Activated T-cell treated with anti-CD3 and anti-CD28 coated beads, Interleukin-2, amount 50 U/mL, for 1 hour (primary cell): ENCODE measurements around the gene HHAT.
"Not testable (repeated sequence)": the region's sequence is repeated elsewhere in the genome, so short reads cannot be mapped to it uniquely, and the experiment has no call there.

Experiments used
- DNase-seq: peaks from one replicate; pipeline ENCODE4 v3.0.0-alpha.2; 2020

Gene HHAT

DNA sequence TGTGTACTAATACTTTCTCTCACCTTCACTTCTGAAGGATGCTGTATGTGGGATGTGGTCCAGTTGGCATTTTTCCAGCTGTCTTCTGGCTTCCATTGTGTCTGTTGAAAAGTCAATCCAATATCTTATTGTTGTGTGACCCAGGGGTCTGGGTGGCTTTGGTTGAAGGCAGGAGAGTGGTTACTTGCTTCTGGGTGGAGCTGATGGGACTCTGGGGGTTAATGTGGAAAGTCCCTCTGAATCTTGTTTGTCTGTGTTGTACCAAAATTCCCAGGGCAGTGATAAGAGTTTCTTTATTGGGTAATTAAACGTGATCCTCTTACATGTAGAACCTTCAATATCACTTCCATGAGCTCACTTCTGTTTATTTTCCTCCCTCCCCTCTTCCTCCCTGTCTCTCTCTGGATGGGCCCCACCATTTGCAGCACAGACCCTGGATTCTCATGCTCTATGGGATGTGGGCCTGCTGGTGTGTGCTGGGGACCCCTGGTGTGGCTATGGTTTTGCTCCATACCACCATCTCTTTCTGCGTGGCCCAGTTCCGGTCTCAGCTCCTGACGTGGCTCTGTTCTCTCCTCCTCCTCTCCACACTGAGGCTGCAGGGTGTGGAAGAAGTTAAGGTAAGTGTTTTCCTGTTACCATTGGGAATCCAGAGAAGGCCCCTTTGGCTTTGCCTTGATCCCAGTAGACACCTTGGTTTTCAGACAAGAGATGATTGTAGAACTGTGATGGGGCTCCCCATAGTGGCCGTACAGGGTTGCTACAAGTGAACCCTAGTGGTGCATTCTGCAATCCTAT is 71.5 kb downstream of the HHAT start:
- peak; percentile 30 for DNase-seq

DNA sequence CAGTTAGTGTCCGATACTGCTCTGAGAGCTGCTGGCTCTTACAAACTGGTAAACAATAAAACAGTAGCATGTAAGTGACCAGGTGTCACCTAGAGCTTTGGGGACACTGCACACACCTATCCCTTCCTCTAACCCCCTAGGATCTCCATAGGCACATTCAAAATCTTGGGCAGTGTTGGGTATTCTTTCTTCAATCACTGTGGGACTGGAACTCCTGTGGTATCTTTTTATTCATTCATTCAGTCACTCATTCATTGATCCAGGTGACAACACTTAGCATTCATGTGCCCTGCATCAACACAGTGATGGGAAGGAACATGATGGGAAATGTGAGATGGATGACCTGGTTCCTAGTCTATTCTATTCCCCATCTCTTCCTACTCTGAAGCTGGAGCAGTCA is 73.9 kb downstream of the HHAT start:
- DNase-seq: no peak

DNA sequence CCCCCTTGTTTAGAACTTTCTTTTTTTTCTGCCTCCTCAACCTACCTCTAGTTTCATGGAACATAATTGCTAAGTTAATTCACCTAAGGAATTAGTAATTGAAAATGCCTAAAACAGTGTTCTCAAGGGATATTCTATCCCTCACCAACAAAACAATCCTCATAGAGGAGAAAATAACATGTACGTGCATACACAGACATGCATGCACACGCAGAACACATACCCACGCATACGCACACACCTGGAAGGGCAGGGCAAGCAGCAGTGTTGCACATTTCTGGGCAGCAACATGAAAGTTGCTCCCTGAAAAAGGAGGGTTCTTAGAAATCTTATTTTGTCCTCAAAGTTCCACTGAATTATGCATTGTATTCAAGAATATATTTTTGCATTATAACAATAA is 76.6 kb downstream of the HHAT start:
- no peak for DNase-seq

DNA sequence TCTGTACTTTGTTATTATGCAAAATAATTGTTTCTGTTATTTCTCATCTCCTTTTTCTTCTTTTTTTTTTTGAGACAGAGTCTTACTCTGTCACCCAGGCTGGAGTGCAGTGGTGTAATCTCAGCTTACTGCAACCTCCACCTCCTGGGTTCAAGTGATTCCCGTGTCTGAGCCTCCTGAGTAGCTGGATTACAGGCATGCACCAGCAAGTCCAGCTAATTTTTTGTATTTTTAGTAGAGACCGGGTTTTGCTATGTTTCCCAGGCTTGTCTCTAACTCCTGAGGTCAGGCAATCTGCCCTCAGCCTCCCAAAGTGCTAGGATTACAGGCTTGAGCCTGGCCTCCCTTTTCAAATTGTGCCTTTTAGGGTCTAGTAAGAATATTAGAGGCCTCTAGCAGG is 77.6 kb downstream of the HHAT start:
- DNase-seq: not testable (repeated sequence)

DNA sequence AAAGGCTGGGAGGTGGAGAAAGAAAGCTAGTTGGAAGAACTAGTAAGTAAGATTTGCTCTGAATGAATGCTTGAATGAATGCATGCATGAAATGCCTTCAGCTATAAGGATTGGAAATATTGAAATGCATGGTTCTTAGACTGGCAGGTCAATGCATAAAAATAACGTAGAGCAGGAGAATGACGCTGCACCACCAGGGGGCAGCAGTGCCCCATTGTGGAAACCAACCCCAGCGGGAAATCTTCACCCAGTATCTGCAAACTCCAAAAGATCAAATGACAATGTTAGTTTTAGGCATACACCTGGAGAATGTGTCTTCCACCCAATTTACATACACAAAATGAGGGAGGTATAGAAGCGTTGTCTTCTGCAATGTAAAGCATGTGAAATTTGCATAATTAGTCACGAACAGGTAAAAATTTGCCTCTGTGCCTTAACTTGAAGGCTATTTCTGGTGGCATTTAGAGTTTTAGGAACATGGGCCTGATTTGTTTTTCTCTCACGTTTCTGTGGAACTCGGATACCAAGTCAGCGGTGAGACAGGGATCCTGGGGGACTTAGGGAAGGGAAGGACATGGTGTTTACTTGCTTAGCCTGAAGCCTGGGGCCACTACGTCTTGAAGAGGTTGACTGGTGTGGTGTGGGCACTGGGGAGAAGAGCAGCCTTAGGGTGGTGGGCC is 78.6 kb downstream of the HHAT start:
- peak; percentile 79 for DNase-seq

DNA sequence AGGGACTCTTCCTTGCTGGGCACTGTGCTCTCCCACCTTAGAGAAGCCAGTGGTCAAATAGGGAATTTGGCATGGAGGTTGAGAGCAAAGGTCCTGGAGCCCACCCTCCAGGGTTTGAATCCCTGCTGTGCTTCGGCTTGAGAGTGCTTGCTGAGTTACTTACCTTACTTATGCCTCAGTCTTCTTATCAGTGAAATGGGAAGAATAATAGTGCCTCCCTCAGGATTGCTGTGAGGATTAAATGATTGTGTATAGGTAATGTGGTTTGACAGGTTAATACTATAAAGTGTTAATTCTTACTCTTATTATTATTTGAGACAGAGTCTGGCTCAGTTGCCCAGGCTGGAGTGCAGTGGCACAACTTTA is 79.2 kb downstream of the HHAT start:
- DNase-seq: no peak

DNA sequence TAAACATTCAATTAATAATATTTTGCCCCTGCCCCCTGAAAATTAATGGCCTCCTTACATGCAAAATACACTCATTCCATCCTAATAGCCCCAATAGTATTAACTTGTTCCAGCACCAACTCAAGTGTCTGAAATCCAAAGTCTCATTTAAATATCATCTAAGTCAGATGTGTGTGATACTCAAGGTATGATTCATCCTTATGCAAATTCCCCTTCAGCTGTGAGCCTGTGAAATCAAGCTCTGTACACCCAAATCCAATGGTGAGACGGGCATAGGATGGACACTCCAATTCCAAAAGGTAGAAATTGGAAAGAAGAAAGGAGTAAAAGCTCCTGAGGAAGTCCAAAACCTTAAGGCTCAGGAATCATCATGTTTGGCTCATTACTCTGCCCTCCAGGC is 83.5 kb downstream of the HHAT start:
- DNase-seq: no peak

DNA sequence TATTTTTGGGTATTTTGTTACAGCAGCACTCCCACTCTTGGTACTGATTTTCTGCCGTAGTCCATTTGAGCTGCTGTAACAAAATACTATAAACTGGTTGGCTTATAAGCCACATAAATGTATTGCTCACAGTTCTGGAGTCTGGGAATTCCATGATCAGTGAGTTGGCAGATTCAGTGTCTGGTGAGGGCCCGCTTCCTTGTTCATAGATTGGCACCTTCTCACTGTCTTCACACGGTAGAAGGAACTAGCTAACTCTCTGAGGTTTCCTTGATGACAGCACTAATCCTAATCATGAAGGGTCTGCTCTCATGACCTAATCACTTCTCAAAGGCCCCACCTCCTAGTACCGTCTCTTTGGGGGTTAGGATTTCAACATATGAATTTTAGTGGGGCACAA is 85.2 kb downstream of the HHAT start:
- no peak for DNase-seq

DNA sequence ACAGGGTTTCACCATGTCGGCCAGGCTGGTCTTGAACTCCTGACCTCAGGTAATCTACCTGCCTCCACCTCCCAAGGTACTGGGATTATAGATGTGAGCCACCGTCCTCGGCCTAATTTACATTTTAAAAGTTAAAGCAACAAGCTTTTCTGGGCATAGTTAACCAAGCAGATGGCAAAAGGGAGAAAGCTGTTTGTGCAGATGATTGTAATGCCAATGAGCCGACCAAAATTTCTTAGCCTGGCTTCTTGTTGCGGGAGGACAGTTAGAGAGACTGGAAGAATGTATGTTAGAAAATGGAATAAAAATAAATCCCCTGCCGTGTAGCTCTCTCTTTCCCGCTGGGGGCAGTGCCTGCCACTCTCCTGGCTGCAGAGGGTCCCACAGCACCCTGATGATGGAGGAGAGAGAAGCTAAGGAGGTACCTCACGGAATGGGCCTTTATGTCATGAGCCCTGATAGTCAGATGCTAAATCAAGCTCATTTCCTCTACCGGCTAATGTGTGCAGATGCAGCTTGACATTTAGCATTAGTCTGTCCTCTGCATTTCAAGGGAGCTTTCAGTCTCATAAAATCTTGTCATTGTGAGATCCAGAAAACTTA is 87.2 kb downstream of the HHAT start:
- DNase-seq: no peak

DNA sequence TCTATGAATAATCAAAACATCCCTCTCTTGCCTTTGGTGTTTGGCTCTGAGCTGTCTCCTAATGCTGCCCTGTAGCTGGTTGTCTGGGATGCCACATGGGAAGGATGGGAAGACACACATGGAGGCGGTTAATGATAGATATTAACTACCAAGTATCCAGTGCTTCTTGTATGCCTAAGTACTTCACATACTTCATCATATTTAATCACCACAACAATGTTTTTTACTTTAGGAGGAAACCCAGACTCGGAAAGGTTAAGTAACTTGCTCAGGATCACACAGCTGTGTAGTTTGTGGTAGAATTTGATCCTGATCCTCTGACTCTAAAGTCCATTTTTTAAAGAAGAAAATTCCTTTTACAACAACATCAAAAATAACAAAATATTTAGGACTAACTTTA is 88.0 kb downstream of the HHAT start:
- DNase-seq: no peak

DNA sequence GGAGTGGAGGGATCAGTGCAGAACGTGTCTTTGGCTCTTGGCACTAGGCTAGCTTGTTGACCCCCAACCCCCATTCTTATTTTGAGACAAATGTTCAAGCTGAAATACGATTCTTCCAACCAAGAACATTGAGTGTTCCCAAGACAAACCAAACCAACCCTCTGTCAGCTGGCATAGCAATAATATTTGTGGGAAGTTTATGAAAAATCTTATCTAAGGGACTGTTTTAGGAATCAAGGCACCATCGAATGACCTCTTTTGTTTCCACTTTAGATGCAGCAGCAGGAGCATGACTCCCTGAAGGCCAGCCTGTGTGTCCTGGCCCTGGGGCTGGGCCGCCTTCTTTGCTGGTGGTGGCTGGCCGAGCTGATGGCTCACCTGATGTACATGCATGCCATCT is 89.2 kb downstream of the HHAT start:
- DNase-seq: no peak

DNA sequence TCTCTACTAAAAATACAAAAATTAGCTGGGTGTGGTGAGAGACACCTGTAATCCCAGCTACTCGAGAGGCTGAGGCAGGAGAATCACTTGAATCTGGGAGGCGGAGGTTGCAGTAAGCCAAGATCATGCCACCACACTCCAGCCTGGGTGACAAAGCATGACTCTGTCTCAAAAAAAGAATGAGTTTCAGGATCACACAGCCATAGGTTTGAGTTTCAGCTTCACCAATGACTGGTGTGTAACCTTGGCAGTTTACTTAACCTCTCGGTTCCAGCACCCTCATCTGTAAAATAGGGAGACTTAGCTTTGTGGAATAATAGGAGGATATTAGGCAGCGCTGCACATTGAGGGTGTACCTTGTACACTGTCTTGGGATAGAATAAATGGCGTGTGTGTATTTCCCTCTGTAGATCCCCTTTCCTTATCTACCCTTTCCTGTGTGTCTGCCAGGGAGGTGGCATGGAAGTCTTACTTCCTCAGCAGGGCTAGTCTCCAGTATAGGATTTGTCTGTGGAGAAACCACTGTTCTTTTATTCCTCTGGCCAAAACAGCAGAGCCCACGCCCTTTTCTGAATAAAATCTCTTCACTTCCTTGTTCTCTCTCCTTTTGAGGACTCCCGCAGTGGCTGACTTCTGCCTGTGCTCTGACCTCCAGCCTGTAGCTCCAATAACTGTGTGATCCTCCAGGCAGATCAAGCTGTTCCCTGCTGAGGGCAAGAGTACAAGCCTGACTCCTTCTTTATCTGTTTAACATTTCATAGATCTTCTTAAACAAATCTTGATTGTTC is 90.4 kb downstream of the HHAT start:
- no peak for DNase-seq

DNA sequence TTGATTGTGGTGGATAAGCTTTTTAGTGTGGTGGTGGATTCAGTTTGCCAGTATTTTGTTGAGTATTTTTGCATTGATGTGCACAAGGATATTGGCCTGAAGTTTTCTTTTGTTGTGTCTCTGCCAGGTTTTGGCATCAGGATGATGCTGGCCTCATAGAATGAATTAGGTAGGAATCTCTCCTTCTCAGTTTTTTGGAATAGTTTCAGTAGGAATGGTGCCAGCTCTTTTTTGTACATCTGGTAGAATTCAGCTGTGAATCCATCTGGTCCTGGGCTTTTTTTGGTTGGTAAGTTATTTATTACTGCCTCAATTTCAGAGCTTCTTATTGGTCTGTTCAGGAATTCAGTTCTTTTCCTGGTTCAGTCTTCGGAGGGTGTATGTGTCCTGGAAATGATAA is 98.0 kb downstream of the HHAT start:
- not testable (repeated sequence) for DNase-seq

DNA sequence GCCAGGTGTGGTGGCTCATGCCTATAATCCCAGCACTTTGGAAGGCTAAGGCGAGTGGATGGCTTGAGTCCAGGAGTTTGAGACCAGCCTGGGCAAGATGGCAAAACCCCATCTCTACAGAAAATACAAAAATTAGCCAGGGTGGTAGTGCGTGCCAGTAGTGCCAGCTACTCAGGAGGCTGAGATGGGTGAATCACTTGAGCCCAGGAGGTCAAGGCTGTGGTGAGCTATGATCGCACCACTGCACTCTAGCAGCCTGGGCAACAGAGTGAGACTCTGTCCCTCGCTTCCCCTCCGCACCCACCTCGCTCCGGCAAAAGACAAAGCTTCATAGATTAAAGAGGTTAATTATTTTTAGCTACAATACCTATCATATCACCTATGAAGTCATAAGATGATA is 100.0 kb downstream of the HHAT start:
- DNase-seq: no peak

DNA sequence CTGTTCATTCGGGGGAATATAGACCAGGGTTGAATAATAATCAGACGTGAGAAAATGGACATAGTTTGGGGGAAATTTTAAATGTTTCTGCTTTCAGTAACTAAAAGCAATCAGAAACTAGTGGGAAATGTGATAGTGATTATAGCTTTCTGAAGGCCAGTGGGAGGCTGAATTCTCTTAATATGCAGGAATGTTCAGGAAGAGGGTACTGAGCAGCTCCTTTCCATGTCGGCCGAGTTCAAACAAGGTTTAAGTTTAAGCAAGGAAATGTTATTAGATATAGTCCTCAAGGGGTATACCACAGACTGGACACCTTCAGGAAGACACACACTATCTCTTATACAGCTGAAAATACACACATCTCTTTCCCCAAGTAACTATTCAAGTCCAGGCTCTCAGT is 105.5 kb downstream of the HHAT start:
- no peak for DNase-seq

DNA sequence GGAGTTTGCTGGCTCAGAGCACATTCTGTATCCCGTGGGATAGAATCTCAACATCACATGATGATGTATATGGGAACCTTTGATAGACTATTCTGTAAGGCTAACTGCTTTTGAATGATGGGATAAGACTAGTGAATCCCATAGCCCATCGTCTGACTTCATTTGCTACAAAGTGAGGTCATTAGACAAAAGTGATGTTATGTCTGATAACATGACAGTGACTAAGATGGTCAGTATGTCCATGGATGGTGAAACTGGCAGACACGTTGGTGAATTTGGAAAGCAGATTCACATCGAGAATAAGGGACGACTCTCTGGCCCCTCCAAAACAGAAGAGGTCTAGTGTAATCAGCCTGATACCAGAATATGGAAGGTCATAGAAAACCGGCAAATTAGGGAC is 108.4 kb downstream of the HHAT start:
- no peak for DNase-seq

DNA sequence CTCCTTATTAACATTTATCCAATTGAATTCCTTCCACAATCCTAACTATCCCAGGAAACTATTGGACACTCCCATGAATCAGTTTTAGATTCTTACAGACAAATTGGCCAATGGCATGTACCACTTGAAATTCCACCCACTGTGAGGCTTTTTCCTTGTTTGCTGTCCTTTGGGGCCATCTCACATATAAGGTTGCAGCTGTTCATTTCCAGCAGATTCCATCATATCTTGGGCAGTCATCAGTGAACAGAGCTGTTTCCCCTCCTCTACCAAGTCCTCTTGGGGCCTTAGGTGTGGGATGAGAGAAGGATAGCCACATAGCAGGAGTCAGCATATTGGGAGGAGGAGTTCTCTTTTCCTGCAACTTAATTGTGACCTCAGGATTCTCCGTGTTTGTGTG is 109.1 kb downstream of the HHAT start:
- no peak for DNase-seq

DNA sequence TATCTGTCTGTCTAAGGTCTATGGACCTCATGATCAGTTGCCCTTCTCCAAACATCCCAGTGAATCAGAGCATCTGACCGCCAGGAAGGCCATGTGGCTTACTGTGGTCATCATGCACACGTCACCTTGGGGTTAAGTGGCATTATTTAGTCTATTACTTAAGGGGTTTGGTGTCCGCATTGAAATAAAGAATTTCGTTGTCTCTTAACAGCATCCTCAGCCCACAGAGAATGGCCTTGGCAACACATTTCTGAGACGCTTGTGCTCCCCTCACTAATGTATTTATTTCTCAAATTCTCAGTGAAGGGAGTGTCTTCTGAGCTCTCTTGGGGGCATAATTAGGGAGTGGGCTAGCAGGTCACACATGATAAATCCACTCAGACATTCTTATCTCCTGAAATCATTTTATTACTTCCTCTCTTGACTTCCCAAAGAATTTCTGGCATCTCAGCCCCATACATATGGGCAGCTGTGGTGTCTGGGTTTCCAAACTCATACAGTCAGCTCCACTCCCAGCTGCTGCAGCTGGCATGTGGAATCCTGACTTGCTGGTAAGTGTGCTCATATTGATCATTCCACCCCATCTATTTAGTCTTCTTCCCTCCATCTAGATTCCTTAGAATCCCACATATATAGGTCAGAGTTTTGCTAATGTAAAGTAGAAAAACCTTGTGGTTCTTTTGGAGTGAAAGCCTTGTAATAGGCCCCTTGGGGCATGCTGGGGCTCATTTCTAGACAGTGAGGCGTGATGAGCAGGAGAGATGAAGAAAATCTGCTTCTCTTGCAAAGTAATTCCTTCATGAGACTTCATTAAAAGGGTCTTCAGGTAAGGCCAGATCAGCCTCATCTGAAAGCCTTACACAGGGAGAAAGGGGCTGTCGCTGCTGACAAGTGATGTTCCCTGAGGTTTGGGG is 110.5 kb downstream of the HHAT start:
- DNase-seq: no peak

DNA sequence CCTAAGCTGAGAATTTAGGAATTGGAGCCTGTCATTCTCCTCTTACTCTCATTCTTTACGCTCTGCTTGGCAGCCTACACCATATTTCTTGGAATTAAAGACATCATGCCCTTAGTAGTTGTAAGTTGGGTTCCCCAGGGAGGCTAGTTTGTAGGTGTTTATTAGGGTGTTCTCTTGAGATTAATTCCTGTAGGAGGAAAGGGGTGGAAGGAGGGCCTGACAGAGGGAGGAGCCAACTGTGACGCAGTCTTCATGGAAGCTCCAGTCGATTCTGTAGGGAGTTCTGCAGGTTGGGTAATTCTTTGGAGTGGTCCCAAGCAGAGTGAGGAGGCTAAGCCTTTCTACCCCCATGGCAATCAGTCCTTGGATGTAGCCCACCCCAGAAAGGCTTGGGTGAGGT is 111.4 kb downstream of the HHAT start:
- no peak for DNase-seq

DNA sequence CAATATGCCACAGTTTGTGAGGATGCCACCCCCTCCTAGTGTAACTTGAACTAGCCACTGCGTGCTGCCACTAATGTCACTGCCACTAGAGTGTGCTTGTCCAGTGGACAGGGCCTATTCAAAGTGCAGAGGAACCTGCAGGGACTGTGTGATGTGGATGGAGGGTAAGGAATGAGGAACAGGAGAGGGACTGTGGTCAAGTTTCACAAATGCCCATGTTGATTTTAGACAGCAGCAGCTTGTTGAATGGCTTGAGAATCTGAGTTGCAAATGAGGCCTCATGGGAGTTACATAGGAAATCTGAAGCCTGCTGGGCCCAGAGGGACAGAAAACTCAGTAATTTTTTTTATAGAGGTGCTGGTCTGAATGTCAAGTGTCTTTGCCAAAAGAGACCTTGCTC is 112.3 kb downstream of the HHAT start:
- no peak for DNase-seq

DNA sequence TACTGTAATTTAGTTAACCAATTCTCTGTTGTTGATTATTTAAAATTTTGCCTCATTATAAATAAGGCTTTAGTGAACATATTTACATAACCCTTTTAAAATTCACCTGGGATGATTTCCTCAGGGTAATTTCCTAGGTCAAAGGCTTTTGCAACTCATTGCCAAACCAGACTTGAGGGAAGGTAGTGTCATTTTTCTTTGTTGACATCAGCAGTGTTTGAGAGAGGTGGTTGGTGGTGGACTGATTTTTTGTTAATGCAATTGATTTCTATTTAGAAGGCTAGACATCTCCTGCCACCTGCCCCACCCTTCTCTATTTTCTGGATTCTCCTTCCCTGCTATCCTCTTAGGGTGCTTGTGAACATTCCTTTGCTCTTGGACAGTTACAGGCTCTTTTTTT is 116.8 kb downstream of the HHAT start:
- no peak for DNase-seq

DNA sequence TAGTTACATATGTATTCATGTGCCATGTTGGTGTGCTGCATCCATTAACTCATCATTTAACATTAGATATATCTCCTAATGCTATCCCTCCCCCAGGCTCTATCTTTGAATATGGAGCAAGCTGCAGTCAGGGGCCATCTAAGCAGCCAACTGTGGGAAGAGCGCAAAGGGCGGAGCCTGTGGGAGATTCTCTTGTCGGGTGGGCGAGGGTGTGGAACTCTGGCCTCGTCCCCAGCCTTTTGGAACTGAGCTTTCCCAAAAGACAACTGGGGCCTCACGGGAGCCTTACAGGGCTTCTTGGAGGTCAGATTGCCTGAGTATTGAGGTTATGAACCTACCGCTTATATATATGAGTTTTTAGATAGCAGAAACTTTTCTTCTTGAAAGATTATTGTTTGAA is 117.2 kb downstream of the HHAT start:
- DNase-seq: no peak

DNA sequence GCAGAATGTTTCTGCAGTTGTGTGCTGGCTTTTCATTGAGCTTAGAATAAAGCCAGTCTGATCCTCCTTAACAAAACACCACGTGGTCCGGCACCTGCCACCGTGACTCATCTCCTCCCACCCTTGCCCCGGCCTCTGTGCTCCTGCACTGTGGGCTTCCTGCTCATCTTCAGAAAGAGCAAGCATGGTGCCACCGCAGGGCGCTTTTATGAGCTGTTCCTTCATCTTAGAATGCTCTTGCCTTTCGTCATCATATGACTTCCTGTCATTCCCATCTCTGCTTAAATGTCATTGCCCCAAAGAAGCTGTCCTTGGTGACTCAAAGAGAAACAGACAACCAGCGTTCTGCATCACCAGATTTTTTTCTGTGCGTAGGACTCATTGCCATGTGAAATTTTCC is 117.8 kb downstream of the HHAT start:
- DNase-seq: peak; percentile 59
